Measurements from ENCODE around the gene IRX2.

The IRX2 gene

GRCh38 chr5:2751592-2752021, at the start of gene IRX2:
TSS of gene IRX2 (minus strand) at chr5:2751677. CDS start at chr5:2751413, 264 bp downstream.
- DNase-seq: peak; percentile 92

- no peak for DNase-seq
These were observed 48.6 kb upstream of the IRX2 start for GRCh38 chr5:2800035-2800434.

- DNase-seq: no peak
These were observed 46.5 kb upstream of the IRX2 start for GRCh38 chr5:2797981-2798380.

GRCh38 chr5:2797160-2797559, 45.7 kb upstream of the IRX2 start:
- peak; percentile 22 for DNase-seq

- DNase-seq: no peak
These were observed 31.7 kb upstream of the IRX2 start for GRCh38 chr5:2783223-2783622.

GRCh38 chr5:2782658-2783057, 31.2 kb upstream of the IRX2 start:
- no peak for DNase-seq

- DNase-seq: no peak
These were observed 29.1 kb upstream of the IRX2 start for GRCh38 chr5:2780421-2781171.

- no peak for DNase-seq
These were observed 28.0 kb upstream of the IRX2 start for GRCh38 chr5:2779459-2779858.

- no peak for DNase-seq
These were observed 25.1 kb upstream of the IRX2 start for GRCh38 chr5:2776337-2777302.

- DNase-seq: no peak
These were observed 21.9 kb upstream of the IRX2 start for GRCh38 chr5:2773327-2773726.

GRCh38 chr5:2767089-2767488, 15.6 kb upstream of the IRX2 start:
- DNase-seq: no peak

- no peak for DNase-seq
These were observed 13.1 kb upstream of the IRX2 start for GRCh38 chr5:2764581-2764980.

- no peak for DNase-seq
These were observed 12.0 kb upstream of the IRX2 start for GRCh38 chr5:2763533-2763794.

GRCh38 chr5:2762744-2763532, 11.5 kb upstream of the IRX2 start:
- DNase-seq: no peak

- DNase-seq: no peak
These were observed 10.5 kb upstream of the IRX2 start for GRCh38 chr5:2761921-2762488.

- DNase-seq: no peak
These were observed 8.4 kb upstream of the IRX2 start for GRCh38 chr5:2759696-2760461.

GRCh38 chr5:2759091-2759490, 7.6 kb upstream of the IRX2 start:
- no peak for DNase-seq

GRCh38 chr5:2758632-2759031, 7.2 kb upstream of the IRX2 start:
- DNase-seq: no peak

- no peak for DNase-seq
These were observed 6.3 kb upstream of the IRX2 start for GRCh38 chr5:2757563-2758351.

- no peak for DNase-seq
These were observed 5.0 kb upstream of the IRX2 start for GRCh38 chr5:2756211-2757152.
